G401.6 (cell line): ENCODE results near the gene SSTR3.

Experiments used
- FAIRE-seq: peaks from 2 replicates; lab custom pipeline; 2012; peaks lifted over from hg19 to GRCh38; lab: Jason Lieb, UNC

SSTR3 gene

DNA sequence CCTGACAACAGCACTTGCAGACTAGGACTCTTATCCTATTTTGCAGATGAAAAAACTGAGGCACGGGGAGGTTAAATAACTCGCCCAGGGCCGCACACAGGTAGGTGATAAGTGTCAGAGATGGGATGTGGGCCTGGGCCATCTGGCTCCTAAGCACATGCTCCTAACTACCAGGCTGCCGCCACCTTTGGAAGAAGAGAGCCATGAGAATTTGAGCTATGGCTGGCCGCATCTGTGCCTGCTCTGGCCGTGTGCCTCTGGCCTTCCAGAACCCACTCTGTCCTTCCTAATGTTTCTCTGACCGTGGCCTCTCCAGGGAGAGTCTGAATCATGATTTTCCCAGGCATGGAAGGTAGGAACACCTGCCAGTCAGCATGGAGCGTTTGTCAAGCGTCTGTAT lies 47.2 kb downstream of the SSTR3 start:
- no peak for FAIRE-seq

DNA sequence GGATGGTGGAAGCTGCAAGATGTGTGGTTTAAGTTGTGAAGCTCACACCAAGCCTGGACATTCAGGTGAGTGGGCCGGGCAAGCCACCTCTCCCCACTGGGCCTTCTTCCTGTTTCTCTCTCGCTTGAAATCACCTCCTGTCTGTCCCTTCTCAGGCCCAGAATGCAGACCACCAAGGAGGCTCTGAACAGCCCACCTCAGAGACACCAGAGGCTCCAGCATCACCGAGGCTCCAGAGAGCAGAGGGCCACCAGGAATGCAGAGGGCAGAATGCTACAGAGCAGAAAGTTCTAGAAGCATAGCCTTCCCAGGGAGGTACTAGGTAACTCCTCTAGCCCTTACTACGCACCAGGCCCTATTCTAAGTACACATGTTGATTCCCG lies 47.8 kb downstream of the SSTR3 start:
- no peak for FAIRE-seq

DNA sequence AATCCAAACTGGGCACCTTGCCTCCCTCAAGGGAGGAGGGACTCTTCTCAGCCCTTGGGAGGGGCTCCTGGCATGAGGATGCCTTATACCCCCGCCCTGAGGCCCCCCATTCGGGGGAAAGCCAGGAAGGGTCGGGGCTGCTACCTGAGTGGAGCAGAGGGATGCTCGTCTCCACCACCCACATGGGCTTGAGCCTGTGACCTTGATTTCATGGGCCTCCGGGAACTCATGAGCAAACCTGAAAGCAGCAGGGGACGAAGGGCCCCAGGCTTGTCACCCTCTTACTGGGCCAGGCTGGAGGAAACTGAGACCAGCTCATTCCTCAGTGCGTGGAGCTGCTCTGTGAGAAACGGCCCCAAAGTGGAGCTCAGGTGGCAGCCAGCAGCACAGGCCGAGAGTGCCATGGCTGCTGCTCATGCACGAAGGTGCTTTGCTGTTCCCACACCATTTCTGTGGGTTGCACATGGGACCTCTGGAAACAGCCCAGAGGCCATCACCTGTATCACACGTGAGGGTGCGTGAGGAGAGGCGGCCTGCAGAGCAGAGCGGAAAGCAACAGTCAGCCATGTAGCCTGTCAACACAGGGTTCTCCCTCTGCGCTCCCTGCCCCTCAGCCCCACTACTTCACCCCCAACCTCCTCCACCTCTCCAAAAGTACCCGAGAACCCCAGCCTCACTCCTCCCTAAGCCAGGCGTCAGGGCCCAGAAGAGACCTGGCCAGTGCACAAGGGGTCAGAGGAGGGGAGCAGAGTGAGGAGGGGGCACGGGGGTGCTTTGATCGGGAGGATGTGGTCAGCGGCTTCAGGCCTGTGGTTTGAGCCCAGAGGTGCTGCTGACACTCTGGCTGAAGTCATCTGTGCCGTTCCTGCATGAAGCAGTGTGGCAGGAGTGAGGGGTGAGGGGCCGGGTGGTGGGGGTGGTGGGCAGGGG lies 48.4 kb downstream of the SSTR3 start:
- FAIRE-seq, result no peak

DNA sequence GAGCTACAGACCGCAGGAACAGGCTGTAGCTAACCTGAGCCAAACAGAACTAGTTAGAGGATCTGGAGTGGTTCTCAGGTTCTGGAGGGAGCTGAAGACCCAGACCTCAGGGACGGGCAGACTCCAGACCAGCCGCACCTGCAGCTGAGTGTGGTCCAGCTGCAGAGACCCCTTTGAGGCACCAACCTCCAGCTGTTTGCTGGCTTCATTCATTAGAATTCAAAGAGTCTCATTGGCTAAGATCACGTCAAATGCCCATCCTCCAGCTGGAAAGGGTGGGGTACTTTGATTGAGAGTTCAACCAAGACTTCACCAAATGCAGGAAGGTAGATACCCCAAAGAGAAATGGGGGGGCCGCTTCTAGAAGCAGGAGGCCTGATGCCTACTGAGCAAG lies 49.2 kb downstream of the SSTR3 start:
- FAIRE-seq, result no peak

DNA sequence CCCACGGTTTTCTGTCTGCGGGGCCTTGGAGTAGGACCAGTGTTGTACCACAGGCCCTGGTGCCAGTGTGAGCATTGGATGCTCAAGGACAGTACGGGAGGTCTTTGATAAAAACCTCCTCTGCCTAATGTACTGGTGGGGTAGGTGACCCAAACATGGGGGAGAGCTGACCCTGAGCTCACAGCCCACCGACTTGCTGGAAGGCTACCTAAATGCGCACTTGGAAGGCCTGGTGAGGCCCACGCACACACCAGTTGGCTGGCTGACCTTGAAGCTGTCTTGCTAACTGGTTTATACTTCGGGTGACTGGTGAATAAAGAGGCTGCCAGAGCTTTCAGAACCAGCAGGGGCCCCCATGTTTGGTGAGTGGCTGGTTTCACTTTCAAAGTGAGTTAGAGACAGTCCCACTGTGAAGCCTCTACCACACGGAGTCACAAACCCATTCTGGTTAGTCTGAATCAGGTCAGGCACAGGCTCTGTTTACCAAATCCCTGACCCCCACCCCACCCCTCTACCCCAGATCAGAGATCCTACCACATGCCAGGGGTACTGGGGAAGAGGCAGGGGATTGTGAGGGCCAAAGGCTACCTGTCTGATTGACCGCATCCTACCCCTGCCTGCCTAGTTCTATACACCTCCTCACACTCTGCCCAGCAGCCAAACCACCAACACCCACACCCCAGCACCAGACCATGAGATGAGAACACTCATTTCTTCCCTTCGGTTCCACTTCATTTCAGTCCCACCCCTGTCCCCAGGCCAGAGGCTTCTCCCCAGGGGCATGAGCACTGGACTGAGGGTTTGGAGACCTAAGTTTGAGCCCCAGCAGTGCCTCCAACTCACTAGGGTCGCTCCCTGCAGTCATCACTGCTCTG lies 49.8 kb downstream of the SSTR3 start:
- no peak for FAIRE-seq

DNA sequence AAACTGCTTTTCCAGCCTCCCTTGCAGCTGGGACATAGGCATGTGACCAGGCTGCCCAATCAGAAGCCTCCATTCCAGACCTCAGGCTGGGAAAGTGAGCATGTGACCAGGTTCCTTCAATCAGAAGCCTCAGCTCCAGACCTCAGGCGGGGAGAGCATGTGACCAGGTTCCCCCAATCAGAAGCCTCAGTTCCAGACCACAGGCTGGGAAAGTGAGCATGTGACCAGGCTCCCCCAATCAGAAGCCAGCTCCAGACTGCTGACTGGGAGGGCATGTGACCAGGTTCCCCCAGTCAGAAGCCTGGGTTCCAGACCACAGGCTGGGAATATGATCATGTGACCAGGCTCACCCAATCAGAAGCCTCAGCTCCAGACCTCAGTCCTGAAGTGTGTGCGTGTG lies 50.8 kb downstream of the SSTR3 start:
- no peak for FAIRE-seq

DNA sequence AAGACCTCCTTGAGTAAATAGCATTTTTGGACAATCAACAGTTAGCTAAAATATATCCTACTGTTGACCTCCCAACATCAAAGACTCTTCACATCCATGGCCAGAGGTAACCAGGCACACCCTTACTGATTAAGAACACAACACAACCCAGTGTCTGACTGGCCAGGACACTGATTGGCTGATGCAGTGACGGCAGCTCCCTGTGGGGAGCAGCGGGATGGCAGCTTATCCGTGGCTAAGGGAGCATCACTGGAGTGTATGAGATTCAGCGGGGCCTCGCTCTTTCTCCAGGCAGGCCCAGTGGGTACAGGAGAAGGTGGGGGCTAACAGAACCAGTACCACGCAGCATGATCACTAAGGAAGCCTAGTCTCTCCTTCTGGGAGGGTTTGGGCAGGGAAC lies 52.2 kb downstream of the SSTR3 start:
- no peak for FAIRE-seq

DNA sequence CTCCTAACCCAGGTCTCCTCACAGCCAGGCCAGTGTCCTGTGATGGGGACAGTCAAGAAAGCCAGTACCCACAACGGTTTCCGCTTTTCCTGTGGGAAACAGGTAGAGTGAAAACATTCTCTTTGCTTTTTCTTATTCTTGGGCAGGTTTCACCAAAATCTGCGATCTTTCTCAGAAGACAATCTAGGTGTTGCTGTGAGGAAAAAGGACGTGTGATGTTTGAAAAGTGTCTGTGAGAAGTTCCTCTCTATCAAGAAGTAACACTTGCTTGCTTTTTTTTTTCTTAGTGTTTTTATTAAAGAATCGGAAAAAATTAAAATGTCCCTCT lies 53.4 kb downstream of the SSTR3 start:
- FAIRE-seq, result no peak

DNA sequence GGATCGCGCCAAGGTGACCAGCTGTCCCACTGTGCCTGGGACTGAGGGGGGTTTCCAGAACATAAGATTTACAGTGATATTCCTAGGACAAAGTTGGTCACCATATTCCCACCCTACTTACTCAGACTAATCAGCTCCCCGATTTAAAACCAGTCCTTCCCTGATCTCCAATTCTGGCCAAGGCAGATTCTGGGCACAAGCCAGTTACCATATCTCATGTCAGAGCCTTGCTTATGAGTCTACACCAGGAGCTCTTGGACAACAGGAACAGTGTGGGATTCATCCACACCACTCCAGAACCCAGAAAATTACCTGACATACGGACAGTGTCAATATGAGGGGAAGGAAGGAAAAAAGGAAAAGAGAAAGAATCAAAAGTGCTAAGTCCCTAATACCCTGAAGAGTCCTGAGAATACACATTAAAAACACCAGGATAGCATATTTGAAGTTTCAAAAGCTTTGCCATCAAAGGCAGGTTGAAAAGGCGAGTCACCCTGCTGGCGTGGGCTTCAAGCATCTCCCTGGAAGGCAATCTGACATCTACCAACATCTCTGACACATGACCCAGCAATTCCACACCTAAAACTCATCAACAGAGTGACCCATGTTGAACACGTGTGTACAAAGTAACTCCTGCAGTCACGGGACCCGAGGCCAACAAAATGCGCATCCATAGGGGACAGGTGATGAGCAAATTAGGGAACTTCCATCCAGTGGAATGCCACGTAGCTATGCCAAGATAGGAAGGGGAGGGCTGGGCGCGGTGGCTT lies 54.6 kb downstream of the SSTR3 start:
- FAIRE-seq, result no peak

DNA sequence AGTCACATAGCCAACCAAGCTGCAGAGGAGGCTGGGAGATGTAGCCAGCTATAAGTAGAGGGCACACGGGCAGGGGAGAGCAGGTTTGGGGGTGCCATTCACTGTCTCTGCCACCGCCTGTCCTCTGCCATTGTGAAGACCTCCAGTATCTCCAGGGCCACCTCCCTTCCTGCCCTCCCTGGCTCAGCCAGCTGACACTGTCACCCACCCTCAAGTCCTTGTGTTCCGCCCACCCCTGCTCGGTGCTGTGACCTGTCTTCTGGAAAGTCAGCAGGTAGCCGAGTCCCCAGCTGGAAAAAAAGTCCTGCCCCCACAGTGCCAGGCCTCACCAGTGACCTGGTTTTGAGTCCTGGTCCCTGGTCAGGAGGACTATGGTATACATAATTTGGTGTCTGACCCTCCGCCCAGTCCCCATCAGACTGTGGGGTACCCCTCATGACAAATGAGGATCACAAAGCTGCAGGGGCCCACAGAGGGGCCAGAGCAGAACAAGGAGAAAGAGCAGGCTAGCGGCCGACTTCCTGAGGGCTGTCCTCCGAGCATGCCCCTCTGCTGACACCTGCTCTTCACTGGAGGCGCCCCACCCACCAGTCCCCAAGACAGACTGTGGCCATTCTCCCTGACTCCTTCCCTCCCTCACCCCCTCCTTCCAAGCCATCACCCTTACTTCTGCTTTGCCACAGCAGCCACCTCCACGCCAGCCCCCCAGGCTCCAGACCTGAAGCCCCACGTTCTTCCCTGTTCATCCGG lies 55.4 kb downstream of the SSTR3 start:
- no peak for FAIRE-seq

DNA sequence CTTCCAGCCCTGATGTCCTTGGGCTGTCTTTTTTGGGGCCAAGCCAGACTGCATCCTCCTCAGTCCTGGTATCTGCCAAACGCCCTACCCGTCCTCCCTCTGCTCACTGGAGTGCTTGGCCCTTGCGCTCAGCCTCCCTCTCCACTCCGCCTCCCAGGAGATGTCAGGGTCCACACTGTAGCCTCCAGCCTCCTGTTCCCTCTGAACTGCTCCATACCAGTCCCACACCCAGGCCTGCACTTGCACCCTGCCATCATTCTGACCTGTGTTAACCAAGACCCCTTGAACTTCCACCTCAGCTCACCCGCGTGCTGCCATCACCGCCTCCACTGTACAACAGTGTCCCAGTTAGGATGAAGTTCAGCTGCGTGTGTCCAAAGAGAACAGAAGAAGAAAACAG lies 56.3 kb downstream of the SSTR3 start:
- no peak for FAIRE-seq

DNA sequence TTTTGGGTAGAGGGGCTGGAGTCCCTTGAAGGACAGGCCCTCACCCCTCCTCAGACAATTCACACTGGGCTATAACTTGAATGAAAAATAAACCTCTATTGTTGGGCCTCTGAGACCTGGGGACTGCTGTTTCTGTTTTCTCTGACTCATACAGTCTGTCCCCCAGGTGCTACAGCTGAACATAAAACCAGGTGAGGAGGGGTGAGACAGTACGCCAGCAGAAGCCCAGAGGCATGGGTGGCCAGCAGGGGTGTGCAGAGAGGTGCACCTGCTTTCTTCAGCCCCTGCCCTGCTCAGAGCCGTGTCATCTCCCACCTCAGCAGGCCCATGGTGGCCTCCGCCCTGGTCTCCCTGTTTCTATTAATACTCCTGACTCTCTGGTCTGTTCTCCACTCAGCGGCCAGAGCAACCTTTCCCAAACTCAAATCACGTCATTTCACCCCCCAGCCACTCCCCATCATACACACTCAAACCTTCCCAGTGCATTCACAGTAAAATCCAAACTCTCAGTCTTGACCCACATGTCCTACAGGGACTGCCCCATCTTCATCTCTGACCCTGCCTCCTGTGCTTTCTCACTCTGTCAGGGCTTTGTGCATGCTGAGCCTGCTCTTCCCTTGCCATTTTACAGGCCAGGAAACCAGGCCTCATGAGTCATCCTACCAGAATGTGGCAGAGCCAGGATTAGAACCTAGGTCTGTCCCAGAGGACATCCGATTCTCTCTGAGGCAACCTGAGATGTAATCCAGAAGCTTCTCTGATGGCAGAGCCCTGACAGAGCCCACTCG lies 57.2 kb downstream of the SSTR3 start:
- no peak for FAIRE-seq
